NCI-H524 treated with DMSO at 0.1 percent for 48 hours (cell line): ENCODE measurements around the gene S1PR5.
"Not testable (repeated sequence)": the region's sequence is repeated elsewhere in the genome, so short reads cannot be mapped to it uniquely, and the experiment has no call there.

ENCODE experiments used
- DNase-seq: peaks from one replicate; lab custom pipeline; 2025; lab: John Stamatoyannopoulos, UW

The S1PR5 gene

GRCh38 chr19:10544242-10544752 is 27.1 kb upstream of the S1PR5 start:
- no peak for DNase-seq

DNA sequence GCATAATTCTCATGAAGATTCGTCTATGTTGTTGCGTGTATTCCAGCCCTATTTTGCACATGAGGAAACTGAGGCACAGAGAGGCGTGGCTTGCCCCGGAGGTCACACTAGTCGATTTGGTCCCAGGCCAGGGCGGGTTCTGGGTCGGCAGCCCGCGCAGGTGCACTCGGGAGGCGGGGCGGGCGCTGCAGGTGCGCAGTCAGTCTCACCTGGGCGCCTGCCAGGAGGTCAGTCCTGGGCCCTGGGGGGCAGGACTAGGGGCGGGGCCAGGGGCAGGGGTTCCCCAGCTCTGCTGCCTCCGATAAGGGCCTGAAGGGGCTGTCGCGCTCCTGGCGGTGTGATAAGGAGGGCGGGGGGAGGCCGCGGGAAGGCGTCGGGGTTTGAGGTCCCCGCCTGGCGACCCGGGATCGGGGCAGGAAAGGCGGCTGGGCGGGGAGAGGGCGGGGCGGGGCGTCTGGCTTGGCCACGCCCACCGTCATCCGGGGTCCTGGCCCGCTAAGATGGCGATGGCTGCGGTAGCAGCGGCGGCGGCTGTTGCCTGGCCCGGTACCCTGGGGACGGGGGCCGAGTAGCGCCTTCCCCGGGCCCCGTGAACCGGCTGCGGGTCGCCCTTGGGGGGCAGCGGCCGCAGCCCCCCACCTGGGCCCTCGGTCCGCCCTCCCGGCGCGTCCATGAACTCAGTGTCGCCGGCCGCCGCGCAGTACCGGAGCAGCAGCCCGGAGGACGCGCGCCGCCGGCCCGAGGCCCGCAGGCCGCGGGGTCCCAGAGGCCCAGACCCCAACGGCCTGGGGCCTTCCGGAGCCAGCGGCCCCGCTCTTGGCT is 26.4 kb upstream of the S1PR5 start, which contains the start of gene ATG4D:
TSS of gene ATG4D (plus strand) at position 485 of the 822 bp plus-strand sequence. CDS start at position 672, 187 bp downstream.
- no peak for DNase-seq

DNA sequence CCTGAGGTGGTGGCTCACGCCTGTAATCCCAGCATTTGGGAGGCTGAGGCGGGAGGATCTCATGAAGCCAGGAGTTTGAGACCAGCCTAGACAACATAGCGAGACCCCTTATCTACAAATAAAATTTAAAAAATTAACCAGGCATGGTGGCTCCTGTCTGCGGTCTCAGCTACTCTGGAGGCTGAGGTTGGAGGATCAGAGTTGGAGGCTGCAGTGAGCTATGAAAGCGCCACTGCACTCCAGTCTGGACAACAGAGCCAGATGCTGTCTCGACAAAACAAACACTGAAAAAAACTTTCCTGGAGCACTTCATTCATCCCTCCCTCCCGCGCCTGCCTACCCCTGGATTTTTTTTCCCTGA is 25.8 kb upstream of the S1PR5 start:
- no peak for DNase-seq

GRCh38 chr19:10539016-10539415 is 21.8 kb upstream of the S1PR5 start:
- DNase-seq: not testable (repeated sequence)

- DNase-seq: no peak
Measured at GRCh38 chr19:10538204-10538983, 21.1 kb upstream of the S1PR5 start.

DNA sequence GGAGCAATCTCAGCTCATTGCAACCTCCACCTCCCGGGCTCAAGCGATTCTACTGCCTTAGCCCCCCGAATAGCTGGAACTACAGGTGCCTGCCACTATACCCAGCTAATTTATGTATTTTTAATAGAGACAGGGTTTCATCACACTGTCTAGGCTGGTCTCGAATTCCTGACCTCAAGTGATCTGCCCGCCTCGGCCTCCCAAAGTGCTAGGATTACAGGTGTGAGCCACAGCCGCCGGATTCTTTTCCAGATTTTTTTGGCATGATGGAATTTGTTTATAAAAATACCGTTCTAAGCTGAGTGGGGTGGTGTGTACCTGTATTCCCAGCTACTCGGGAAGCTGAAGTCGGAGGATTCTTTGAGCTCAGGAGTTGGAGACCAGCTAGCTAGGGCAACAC is 20.4 kb upstream of the S1PR5 start:
- DNase-seq: no peak

GRCh38 chr19:10535613-10536012 is 18.4 kb upstream of the S1PR5 start:
- DNase-seq: no peak

- DNase-seq: no peak
Measured at GRCh38 chr19:10533646-10534386, 16.6 kb upstream of the S1PR5 start.

DNA sequence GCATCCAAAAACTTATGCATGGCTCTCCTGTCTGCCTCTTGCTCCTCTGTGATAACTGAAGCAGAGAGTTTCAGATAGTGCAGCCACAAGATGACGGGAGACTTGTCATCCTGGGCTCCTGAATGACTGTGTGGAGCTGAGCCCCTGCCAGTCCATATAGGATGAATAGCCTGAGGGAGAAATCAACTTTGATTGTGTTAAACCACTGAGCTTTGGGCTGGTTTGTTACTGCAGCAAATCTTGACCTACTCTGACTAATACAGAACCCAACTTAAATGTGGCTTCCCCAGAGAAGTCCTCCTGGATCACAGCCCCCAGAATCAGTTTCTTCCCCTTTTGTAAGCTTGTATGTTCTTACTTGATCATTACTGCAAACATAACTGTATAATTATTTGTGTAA is 15.2 kb upstream of the S1PR5 start:
- no peak for DNase-seq

DNA sequence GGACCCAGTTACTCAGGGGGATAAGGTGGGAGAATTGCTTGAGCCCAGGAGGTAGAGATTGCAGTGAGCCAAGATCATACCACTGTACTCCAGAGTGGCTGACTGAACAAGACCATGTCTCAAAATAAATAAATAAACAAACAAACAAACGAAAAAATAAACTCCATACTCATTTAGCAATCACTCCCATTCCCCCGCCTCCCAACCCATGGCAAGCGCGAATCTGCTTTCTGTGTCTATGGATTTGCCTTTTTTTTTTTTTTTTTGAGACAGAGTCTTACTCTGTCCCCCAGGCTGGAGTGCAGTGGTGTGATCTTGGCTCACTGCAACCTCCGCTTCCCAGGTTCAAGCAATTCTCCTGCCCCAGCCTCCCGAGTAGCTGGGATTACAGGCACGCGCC is 9.6 kb upstream of the S1PR5 start:
- not testable (repeated sequence) for DNase-seq

DNA sequence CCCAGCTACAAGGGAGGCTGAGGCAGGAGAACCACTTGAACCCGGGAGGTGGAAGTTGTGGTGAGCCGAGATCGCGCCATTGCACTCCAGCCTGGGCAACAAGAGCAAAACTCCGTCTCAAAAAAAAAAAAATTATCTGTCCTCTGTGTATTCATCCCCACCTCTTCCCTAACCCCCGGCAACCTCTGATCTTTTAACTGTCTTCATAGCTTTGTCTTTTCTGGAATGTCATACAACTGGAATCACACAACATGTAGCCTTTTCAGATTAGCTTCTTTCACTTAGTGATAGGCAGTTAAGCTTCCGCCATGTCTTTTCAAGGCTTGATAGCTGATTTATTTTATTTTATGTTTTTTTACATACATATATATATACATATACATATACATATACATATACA is 8.4 kb upstream of the S1PR5 start:
- DNase-seq: no peak

DNA sequence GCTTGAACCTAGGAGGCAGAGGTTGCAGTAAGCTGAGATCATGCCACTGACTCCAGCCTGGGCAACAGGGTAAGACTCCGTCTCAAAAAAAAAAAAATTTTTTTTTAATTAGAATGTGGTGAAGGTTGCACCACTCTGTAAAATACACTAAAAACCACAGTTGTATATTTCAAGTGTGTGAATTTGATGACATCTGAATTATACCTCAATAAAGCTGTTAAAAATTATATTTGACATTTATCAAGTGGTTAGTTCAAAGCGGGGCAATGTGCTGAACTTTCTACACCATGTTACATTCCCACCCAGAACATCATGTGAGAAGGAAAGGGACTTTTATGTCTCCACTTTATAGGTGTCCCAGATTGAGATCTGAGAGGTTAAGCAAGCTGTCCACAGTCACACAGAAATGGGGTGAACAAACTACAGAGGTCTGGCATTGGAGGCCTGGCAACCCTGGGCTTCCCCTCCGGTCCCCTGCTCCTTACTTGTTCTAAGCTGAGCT is 5.9 kb upstream of the S1PR5 start:
- no peak for DNase-seq

DNA sequence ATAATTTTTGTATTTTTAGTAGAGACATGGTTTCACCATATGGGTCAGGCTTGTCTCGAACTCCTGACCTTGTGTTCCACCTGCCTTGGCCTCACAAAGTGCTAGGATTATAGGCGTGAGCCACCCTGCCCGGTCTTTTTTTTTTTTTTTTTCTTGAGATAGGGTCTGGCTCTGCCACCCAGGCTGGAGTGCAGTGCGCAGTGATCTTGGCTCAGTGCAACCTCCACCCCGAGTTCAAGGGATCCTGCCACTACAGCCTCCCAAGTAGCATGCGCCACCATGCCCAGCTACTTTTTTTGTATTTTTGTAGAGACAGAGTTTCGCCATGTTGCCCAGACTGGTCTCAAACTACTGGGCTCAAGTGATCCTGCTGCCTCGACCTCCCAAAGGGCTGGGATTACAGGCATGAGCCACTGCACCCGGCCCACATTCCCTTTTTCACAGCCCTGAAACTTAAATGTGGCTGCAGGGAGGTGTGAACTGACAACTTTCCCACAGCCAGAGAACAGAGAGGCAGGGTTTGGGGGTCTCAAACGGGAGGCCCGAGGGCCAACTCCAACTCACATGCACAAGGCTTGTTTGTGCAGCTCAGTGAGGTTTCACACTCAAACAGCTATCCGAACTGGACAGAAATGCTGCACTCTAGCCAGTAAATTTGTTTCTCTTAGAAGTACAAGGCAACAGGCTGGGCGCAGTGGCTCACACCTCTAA is 4.4 kb upstream of the S1PR5 start:
- no peak for DNase-seq

- DNase-seq: no peak
Measured at GRCh38 chr19:10520652-10521318, 3.5 kb upstream of the S1PR5 start.

- no peak for DNase-seq
Measured at GRCh38 chr19:10519421-10519820, 2.2 kb upstream of the S1PR5 start.

DNA sequence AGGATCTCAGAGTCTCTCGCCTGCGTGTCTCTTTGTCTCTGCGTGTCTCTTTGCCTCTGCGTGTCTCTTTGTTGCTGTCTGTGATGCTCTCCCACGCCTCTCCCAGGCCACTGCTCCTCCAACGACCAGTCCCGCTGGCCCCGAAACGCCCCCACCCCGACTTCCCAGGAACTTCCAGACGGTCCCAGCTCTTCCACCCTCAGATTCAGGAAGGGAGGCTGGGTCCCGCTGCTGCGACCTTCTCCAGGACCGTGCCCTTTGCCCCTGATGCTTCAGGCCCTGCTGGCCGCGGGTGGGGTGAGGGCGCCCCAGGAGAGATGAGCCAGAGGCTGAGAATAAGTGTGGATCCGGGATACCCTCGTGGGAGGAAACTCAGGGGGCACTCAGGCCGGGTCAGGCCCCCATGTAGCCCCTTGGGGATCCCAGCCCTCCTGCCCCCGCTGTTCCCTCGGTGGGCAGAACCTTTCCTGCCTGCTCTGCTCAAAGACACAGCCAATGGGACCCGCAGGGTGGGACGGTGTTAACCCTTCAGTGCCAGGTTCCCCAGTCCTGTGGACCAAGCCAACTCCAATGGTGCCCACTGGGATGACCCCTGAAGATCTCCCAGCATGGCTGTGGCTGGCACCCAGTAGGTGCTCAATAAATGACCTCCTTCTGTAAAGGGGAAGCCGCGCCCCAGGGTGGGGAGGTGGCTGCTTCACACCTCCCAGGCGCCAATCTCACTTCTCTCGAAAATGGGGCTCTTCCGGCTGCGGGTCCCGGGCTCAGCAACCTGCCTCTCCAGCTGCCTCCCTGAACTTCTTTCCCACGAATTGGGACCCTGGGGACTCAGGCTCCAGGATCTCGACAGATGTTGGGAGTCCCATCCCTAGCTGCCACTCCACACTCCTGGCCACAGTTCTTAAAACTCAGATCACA is 1.5 kb upstream of the S1PR5 start:
- peak; percentile 71 for DNase-seq

- no peak for DNase-seq
Measured at GRCh38 chr19:10517760-10518443, 655 bp upstream of the S1PR5 start.

GRCh38 chr19:10516671-10517286 is 468 bp downstream of the S1PR5 start:
- DNase-seq: no peak

- no peak for DNase-seq
Measured at GRCh38 chr19:10516064-10516385, 1.2 kb downstream of the S1PR5 start.
